HEK293T (cell line): ENCODE data around the gene MYH14.

Experiments used
- HDGF ChIP-seq: fragments of 450-650 bp; IDR thresholded peaks from 2 replicates; pipeline ENCODE4 v1.6.1; 2017; ENCODE audit warnings: antibody characterized with exemption, borderline replicate concordance
- SP1 ChIP-seq: fragments of 450-650 bp; IDR thresholded peaks from 2 replicates; pipeline ENCODE4 v1.6.1; 2017
- ZNF384 ChIP-seq: fragments of 450-650 bp; IDR thresholded peaks from 2 replicates; pipeline ENCODE4 v1.6.1; 2016

- TF ChIP-seq SP1 (no peak), ZNF384 (no peak), HDGF (no peak)
Measured at GRCh38 chr19:50190439-50190891, 13.0 kb upstream of the MYH14 start.
